HG03378 (cell line): ENCODE data around the gene SEPTIN2.
"Not testable (repeated sequence)": the region's sequence is repeated elsewhere in the genome, so short reads cannot be mapped to it uniquely, and the experiment has no call there.

ENCODE experiments used
- ATAC-seq: cut with Tn5 transposase; IDR thresholded peaks from one replicate; pipeline ENCODE4 v1.9.1; 2021; ENCODE audit warnings: mild to moderate bottlenecking, moderate library complexity; ENCODE audit not compliant: unreplicated experiment

Gene SEPTIN2

DNA sequence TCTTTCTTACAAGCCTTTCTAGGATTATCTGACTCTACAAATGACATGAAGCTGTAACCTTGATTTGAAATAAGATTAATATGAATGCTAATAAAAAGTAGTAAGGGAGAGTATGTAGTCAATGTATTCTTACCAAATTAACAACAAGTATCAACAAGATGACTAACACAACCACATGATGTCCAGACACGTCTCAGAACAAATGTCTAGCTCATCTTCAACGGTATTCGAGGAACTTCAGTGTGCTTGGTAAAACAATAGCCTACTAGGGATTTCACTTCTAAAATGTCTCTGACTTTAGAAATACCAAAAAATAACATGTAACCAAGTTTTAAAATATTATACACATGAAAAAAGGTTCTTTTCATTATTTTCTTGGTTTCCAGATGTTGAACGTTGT lies 3.6 kb upstream of the SEPTIN2 start:
- ATAC-seq = no peak

DNA sequence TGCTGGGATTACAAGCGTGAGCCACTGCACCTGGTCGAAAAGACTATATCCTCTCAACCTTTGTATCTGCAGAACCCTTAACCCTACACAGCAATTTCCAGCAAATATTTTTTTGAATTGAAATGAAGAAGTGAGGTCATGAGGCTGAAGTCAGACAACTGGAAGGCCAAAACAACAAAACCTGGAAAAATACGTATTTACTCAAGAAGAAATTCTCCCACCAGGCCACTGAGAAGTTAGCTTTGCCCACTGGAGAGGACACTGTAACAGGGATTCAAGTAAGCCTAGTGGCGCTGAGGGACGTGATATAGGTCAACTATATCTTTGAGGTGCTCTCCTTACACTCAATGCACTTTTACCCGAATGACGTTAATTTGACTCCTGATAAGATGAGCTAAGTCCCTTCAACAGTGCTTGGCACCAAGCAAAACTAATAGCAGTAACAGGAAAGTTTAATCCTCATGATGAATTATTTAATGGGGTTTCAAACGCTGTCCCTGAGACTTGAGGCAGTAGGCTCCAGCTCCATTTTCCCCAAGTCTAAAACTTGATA lies 2.1 kb upstream of the SEPTIN2 start:
- ATAC-seq = no peak

DNA sequence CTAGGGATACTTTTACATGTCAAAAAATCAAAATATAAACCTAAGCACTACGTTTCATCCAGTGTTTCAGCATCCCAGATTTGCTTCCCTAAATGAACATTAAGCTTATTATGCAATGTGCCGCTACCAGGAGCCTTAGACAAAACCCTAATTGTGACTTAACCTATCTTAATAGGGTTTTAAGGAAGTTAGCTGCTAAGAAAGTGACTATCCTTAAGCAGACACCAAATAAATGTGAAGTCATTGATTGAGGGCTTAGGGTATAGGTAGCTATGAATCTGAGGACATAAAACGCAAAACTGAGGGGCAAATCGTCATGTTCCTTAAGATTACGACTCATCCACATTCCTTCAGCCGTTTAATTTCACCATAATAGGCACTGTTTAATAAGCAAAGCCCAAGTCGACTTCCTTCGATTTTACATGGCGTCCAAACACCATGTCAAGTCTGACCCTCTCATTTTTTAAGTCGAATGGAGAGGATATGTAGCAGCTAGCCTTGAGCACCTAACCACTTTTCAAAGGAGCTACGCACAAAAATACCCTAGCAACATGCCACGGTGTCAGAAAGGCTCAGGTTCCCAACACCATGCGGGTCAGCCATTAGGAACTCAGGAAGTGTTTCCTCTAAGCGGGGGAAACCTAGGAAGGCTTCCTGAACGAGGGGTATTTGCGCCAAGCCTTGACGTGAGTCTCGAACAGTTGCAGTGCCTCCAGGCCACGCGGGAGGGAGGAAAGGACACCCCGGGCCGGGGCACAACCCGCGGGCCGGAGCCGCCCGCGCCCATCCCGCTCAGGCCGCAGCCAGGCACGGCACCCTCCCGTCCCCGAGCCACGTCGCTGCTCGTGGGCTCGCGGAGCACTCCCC lies 1.3 kb upstream of the SEPTIN2 start:
- peak; percentile 23 for ATAC-seq

- peak; percentile 56 for ATAC-seq
These were observed 439 bp upstream of the SEPTIN2 start, which contains the start of gene HDLBP for GRCh38 chr2:241315093-241315878. TSS of gene HDLBP (minus strand) at chr2:241315672. CDS start at chr2:241266869, 48,803 bp downstream.

- ATAC-seq = no peak
These were observed 1.1 kb downstream of the SEPTIN2 start for GRCh38 chr2:241316825-241317224.

GRCh38 chr2:241317391-241317790 lies 1.7 kb downstream of the SEPTIN2 start:
- no peak for ATAC-seq

DNA sequence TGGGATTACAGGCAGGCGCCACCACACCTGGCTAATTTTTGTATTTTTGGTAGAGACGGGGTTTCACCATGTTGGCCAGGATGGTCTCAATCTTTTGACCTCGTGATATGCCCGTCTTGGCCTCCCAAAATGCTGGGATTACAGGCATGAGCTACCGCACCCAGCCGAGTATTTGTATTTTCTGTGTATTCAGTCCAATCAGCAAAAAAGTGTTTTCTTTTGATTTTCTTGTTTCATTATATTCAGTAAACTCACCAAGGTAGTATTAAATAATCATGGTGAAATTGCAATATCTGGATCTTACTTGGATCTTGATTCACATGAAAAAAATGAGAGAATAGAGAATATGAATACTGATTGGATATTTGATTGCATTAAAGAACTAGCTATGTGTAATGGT lies 3.1 kb downstream of the SEPTIN2 start:
- not testable (repeated sequence) for ATAC-seq

DNA sequence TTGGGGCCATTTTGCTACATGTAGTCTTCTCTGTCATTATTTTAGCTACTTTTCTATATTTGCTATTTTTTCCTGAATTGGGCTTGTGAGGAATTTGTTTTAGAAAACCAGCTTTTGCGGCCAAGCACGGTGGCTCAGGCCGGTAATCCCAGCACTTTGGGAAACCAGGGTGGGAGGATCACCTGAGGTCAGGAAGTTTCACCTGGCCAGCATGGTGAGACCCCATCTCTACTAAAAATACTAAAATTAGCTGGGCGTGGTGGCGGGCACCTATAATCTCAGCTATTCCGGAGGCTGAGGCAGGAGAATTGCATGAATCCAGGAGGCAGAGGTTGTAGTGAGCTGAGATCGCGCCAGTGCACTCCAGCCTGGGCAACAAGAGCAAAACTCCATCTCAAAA lies 4.7 kb downstream of the SEPTIN2 start:
- ATAC-seq = no peak

DNA sequence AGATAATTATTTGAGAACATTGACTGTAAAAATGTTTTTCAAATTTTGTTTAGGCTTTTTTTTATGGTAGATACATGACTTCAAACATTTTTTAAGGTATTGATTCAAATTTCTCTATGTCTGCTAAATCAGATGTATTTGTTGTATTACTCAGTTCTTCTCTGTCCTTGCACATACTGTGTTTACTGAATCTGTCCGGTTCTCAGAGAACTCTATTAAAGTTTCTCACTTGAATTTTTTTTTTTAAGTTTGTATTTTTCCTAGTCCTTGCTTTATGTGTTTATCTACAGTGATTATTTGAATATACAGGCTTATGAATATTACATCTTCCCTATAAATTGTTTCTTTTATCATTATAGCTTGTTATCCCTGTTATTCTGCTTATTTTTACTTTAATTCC lies 5.3 kb downstream of the SEPTIN2 start:
- ATAC-seq = no peak

DNA sequence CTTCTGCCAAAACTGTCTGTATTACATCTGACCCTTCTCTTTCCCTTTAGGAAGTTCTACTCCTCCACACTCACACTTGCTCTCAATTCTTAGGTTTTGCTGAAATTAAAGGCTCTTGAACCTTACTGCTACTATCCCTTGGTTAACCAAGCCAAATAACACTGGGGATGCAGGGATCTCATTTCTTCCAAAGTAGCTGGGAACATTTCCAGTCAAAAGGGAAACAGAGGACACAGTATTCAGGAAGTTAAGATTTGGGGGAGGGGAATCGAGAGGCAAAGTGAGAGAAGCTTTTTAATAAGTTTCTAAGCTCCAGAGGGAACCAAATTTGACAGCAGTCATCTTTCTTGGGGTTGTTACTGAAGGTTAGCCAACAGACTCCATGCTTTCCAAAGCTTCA lies 6.2 kb downstream of the SEPTIN2 start:
- ATAC-seq = no peak

- ATAC-seq = no peak
These were observed 8.1 kb downstream of the SEPTIN2 start for GRCh38 chr2:241323778-241324177.

DNA sequence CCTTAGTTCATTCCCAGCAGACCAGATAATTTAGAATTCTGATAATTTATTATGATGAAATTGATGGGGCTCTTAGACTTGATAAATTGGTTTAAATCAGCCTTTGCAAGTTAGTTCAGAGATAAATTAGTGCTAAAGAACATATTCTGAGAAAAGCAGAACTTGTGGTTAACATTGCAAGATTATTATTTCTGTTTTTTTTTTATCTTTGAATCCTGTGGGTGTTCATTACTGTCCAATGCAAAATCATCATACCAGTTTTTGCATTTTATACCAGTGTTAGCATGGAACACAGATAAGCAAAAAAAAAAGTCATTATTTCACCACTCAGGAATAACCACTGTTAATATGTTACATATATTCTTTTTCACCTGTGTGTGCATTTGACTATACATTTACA lies 9.1 kb downstream of the SEPTIN2 start:
- no peak for ATAC-seq

GRCh38 chr2:241325257-241325656 lies 9.5 kb downstream of the SEPTIN2 start:
- no peak for ATAC-seq

- no peak for ATAC-seq
These were observed 14.2 kb downstream of the SEPTIN2 start for GRCh38 chr2:241329669-241330615.

GRCh38 chr2:241330616-241330981 lies 14.9 kb downstream of the SEPTIN2 start:
- no peak for ATAC-seq

DNA sequence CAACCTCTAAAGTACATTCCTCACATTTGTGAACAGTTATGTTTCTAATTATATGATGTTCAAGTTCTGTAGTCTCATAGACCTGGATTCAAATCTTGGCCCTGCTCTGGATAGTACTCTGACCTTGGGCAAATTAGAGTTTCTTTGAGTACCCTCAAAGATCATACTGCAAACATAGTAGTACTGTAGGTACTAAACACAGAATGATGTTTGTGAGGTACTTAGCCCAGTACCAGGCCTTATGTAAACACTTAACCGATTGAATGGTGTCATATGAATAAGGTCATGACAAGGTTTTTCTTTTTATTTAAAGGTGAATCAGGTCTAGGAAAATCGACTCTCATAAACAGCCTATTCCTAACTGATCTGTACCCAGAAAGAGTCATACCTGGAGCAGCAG lies 19.1 kb downstream of the SEPTIN2 start:
- ATAC-seq = no peak

- no peak for ATAC-seq
These were observed 24.3 kb downstream of the SEPTIN2 start for GRCh38 chr2:241339839-241340630.

DNA sequence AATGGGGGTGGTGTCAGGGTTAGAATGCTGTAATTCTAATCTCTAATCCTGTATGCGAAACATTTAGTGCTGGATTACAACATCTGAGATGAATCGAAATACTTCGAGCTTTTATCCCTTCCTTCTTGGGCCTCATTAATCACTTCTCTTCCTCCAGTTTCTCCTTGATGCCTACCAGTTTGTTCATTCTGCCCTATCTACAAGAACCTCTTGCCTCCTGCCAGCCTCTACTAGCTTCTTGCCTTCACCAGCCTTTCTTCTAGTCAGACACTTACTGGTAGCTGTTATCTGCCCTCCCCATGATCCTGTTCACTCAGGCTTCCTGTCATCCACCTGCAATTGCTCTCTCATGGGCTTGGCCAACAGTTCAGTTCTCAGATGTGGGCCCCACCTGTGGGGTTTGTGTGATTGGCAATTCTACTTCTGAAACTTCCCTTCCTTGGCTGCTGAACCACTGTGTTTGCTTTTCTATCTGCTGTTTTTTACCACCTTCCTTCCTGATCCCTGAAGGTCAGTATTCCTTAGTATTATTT lies 25.0 kb downstream of the SEPTIN2 start:
- no peak for ATAC-seq

DNA sequence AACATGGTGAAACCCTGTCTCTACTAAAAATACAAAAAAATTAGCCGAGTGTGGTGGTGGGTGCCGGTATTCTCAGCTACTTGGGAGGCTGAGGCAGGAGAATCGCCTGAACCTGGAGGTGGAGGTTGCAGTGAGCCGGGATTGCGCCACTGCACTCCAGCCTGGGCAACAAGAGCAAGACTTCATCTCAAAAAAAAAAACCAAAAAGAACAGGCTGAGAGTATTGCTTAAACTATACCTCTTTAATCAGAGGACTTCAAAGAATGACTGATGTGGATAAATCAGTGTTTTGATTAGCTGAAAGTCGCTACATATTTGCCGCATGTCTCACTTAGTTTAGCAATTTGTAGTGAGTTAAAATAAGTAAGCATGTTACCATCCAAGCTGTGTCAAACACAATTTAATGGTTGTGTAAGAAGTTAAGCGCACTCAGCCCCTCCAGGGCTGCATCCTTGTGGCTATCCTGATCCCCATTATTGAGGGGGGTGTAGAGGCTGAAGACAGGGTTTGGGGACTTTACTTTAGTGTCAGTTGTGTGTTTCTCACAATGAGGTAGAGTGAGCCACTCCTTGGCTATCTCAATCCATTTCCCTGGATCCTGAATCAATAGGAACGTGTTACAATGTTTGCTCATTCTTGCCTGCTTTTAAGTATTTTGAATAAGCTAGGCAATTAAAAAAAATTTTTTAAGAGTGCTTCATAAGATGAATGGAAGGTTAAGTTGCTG lies 29.4 kb downstream of the SEPTIN2 start:
- no peak for ATAC-seq
